GM08714 (cell line): Measurements from ENCODE around the gene PTH1R.
"Not testable (repeated sequence)": the region's sequence is repeated elsewhere in the genome, so short reads cannot be mapped to it uniquely, and the experiment has no call there.

Experiments used
- H3K4me3 ChIP-seq: fragments of 200-500 bp; sonication (Bioruptor generic); 2 replicates; pipeline ENCODE4 v1.5.1; 2014; ENCODE audit warnings: mild to moderate bottlenecking, low read length, inconsistent platforms
- ZNF274 ChIP-seq: IDR thresholded peaks from 2 replicates; pipeline ENCODE4 v1.6.1; 2012; ENCODE audit warnings: mild to moderate bottlenecking, low read depth, low read length

The PTH1R gene

GRCh38 chr3:46910166-46910760 is 32.7 kb downstream of the PTH1R start:
- TF ChIP-seq ZNF274, result no peak
- H3K4me3 ChIP-seq, result no peak overlapping the region

GRCh38 chr3:46910914-46911313 is 33.4 kb downstream of the PTH1R start:
- H3K4me3 ChIP-seq, result not testable (repeated sequence)

- TF ChIP-seq ZNF274, result no peak
- no peak overlapping the region for H3K4me3 ChIP-seq
Measured at GRCh38 chr3:46912986-46913385, 35.5 kb downstream of the PTH1R start.

- no peak overlapping the region for H3K4me3 ChIP-seq
- no peak for TF ChIP-seq ZNF274
Measured at GRCh38 chr3:46913644-46914043, 36.1 kb downstream of the PTH1R start.

- no peak for TF ChIP-seq ZNF274
- H3K4me3 ChIP-seq, result no peak overlapping the region
Measured at GRCh38 chr3:46914849-46915248, 37.3 kb downstream of the PTH1R start.

- no peak for TF ChIP-seq ZNF274
Measured at GRCh38 chr3:46915297-46915822, 37.8 kb downstream of the PTH1R start.

GRCh38 chr3:46916278-46916677 is 38.8 kb downstream of the PTH1R start:
- no peak overlapping the region for H3K4me3 ChIP-seq
- TF ChIP-seq ZNF274, result no peak

More at GRCh38 chr3:46915297-46915822, 37.8 kb downstream of the PTH1R start:
- no peak overlapping the region for H3K4me3 ChIP-seq

GRCh38 chr3:46916799-46917198 is 39.3 kb downstream of the PTH1R start:
- no peak for TF ChIP-seq ZNF274
- H3K4me3 ChIP-seq, result no peak overlapping the region

GRCh38 chr3:46917257-46917656 is 39.7 kb downstream of the PTH1R start:
- TF ChIP-seq ZNF274, result no peak

GRCh38 chr3:46918202-46918601 is 40.7 kb downstream of the PTH1R start:
- H3K4me3 ChIP-seq, result no peak overlapping the region
- no peak for TF ChIP-seq ZNF274

More at GRCh38 chr3:46917257-46917656, 39.7 kb downstream of the PTH1R start:
- no peak overlapping the region for H3K4me3 ChIP-seq

- no peak overlapping the region for H3K4me3 ChIP-seq
- TF ChIP-seq ZNF274, result no peak
Measured at GRCh38 chr3:46918634-46919033, 41.1 kb downstream of the PTH1R start.

- no peak for TF ChIP-seq ZNF274
- no peak overlapping the region for H3K4me3 ChIP-seq
Measured at GRCh38 chr3:46921041-46921440, 43.5 kb downstream of the PTH1R start.

- TF ChIP-seq ZNF274, result no peak
- H3K4me3 ChIP-seq, result no peak overlapping the region
Measured at GRCh38 chr3:46921871-46922271, 44.4 kb downstream of the PTH1R start.

GRCh38 chr3:46922426-46922825 is 44.9 kb downstream of the PTH1R start:
- H3K4me3 ChIP-seq, result no peak overlapping the region
- no peak for TF ChIP-seq ZNF274

- no peak for TF ChIP-seq ZNF274
- H3K4me3 ChIP-seq, result no peak overlapping the region
Measured at GRCh38 chr3:46922871-46923558, 45.5 kb downstream of the PTH1R start.
